HG03175 (cell line): ENCODE data around the gene MARCO.
"Not testable (repeated sequence)": the region's sequence is repeated elsewhere in the genome, so short reads cannot be mapped to it uniquely, and the experiment has no call there.

Source experiments
- ATAC-seq: cut with Tn5 transposase; IDR thresholded peaks from one replicate; pipeline ENCODE4 v1.9.1; 2021; ENCODE audit warnings: mild to moderate bottlenecking, moderate library complexity; ENCODE audit not compliant: unreplicated experiment

Gene MARCO

DNA sequence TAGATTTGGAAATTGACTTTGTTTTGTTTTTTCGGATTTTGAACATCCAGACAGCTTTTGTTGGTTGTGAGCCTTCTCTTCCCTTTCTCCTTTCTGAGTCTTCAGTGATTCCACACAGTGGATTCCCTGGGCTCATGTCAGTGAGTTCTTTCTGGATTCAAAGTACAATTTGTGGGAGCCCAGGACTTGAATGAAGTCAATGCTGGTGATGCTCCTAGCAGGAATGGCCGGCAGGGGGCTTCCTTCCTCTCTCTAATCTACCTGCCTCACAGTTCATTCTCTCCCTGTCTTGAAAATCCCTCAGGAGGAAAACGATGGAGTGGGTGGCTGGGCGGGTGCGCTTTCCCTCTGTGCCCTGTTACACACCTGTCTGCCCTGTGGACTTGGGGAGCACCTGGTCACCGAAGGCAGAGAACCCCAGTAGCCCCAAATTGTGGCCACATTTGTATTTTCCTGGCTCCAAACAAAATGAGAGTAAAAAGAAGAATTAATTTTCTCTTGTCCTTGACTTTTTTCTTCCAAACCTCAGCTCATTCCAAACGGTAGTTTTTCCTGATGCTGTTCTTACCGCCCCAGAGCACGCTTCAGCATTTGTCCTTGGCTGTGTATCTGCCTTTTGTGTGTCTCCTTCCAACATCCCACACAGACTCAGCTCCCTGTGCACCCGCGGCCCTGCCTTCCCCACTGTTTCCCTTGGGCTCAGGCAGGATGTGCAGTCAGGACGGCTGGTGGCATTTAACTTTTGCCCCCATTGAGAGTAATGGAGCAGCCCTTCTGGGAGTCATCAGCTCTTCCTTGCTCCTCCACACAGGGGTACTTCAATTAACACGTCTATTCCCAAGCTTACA, 86.6 kb downstream of the MARCO start:
- ATAC-seq = no peak

DNA sequence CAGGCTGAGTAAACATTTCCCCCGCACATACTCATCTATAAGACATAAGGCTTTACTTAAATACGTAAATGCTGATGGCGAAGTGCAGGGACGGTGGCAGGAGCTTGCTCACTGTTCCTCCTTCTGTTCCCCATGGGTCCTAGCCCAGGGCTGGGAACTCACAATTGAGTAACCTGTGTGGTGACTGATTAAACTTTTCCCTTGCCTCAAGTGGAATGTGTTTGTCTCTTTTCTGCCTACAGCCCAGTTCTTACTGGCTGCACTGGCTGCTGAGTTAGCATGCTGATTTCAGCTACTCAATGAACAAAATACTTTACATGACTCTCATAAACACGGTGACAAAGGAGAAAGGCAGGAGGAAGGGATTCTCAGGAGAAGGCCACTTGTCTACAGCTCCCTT, 87.3 kb downstream of the MARCO start:
- ATAC-seq = no peak

DNA sequence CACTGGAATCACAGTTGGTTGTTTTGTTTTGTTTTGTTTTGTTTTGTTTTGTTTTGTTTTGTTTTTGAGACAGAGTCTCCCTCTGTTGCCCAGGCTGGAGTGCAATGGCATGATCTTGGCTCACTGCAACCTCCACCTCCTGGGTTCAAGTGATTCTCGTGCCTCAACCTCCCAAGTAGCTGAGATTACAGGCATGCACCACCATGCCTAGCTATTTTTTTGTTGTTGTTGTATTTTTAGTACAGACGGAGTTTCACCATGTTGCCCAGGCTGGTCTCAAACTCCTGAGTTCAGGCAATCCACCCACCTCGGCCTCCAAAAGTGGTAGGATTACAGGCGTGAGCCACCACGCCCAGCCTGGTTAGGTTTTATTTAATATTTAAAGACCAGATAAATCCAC, 95.9 kb downstream of the MARCO start:
- ATAC-seq = not testable (repeated sequence)

DNA sequence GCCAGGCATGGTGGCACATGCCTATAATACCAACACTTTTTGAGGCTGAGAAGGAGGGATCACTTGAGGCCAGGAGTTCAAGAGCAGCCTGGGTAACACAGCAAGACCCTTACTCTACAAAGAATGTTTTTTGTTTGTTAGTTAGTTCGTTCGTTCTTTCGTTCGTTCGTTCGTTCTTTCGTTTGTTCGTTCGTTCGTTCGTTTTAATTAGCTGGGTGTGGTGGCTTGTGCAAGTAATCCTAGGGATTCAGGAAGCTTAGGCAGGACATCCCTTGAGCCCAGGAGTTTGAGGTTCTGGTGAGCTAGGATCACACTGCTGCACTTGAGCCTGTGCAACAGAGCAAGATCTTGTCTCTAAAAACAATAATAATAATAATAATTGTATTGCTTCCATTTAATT, 98.7 kb downstream of the MARCO start:
- ATAC-seq = no peak
